CD4-positive, alpha-beta T cell treated with Interleukin-15 for 1 hour (primary cell): Measurements from ENCODE around the gene CDK14.

Experiments
- DNase-seq: peaks from one replicate; pipeline ENCODE4 v3.0.0-alpha.2; 2020

Gene CDK14

GRCh38 chr7:91242097-91242844, 646.1 kb downstream of the CDK14 start:
- DNase-seq, result no peak

- no peak for DNase-seq
These were observed 647.6 kb downstream of the CDK14 start for GRCh38 chr7:91243591-91244301.

- DNase-seq, result no peak
These were observed 651.4 kb downstream of the CDK14 start for GRCh38 chr7:91247500-91247899.

- no peak for DNase-seq
These were observed 652.9 kb downstream of the CDK14 start for GRCh38 chr7:91248996-91249395.

- no peak for DNase-seq
These were observed 653.5 kb downstream of the CDK14 start for GRCh38 chr7:91249506-91250233.

GRCh38 chr7:91250706-91251105, 654.6 kb downstream of the CDK14 start:
- no peak for DNase-seq

- no peak for DNase-seq
These were observed 655.8 kb downstream of the CDK14 start for GRCh38 chr7:91251877-91252276.
